Loucy (cell line): ENCODE measurements around the gene ABCA7.
"Not testable (repeated sequence)": the region's sequence is repeated elsewhere in the genome, so short reads cannot be mapped to it uniquely, and the experiment has no call there.

Experiments used
- EZH2phosphoT487 ChIP-seq: fragments of 200-600 bp; IDR thresholded peaks from 2 replicates; pipeline ENCODE4 v1.6.1; 2018; ENCODE audit warnings: antibody characterized with exemption, mild to moderate bottlenecking, moderate library complexity, borderline replicate concordance
- TF ChIP-seq, protein P1 (sequence below): fragments of 200-600 bp; sonication (generic); conservative IDR thresholded peaks from 2 replicates; pipeline ENCODE4 v1.5.1; 2014; ENCODE audit warnings: mild to moderate bottlenecking, antibody characterized with exemption, low read length

DNA sequence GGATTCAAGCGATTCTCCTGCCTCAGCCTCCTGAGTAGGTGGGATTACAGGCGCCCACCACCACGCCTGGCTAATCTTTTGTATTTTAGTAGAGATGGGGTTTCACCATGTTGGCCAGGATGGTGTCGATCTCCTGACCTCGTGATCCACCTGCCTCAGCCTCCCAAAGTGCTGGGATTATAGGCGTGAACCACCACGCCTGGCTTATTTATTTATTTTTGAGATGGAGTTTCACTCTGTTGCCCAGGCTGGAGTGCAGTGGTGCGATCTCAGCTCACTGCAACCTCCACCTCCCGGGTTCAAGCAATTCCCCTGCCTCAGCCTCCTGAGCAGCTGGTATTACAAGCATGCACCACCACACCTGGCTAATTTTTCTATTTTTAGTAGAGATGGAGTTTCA is 74.8 kb downstream of the ABCA7 start:
- TF ChIP-seq, protein P1, sequence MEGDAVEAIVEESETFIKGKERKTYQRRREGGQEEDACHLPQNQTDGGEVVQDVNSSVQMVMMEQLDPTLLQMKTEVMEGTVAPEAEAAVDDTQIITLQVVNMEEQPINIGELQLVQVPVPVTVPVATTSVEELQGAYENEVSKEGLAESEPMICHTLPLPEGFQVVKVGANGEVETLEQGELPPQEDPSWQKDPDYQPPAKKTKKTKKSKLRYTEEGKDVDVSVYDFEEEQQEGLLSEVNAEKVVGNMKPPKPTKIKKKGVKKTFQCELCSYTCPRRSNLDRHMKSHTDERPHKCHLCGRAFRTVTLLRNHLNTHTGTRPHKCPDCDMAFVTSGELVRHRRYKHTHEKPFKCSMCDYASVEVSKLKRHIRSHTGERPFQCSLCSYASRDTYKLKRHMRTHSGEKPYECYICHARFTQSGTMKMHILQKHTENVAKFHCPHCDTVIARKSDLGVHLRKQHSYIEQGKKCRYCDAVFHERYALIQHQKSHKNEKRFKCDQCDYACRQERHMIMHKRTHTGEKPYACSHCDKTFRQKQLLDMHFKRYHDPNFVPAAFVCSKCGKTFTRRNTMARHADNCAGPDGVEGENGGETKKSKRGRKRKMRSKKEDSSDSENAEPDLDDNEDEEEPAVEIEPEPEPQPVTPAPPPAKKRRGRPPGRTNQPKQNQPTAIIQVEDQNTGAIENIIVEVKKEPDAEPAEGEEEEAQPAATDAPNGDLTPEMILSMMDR: not testable (repeated sequence)
- TF ChIP-seq EZH2phosphoT487: not testable (repeated sequence)
